Right forelimb (tissue), 1 donor: ENCODE data around the gene CASP10.
A peak's percentile ranks its signal among the peaks of the same experiment; 100 is the strongest.
"Not testable (repeated sequence)": the region's sequence is repeated elsewhere in the genome, so short reads cannot be mapped to it uniquely, and the experiment has no call there.

ENCODE experiments used
- DNase-seq: peaks from one replicate; pipeline ENCODE4 v3.0.0-alpha.2; 2018

The CASP10 gene

GRCh38 chr2:201233812-201234662 is 51.1 kb downstream of the CASP10 start:
- DNase-seq = no peak

- DNase-seq = no peak
Observed at GRCh38 chr2:201234663-201235135, 51.8 kb downstream of the CASP10 start.

- peak; percentile 63 for DNase-seq
Observed at GRCh38 chr2:201235860-201236811, 53.2 kb downstream of the CASP10 start.

- DNase-seq = no peak
Observed at GRCh38 chr2:201237486-201238123, 54.7 kb downstream of the CASP10 start.

- DNase-seq = not testable (repeated sequence)
Observed at GRCh38 chr2:201239167-201239935, 56.4 kb downstream of the CASP10 start.

GRCh38 chr2:201242571-201243277 is 59.8 kb downstream of the CASP10 start:
- no peak for DNase-seq

- no peak for DNase-seq
Observed at GRCh38 chr2:201244829-201245228, 61.9 kb downstream of the CASP10 start.

GRCh38 chr2:201246280-201246679 is 63.3 kb downstream of the CASP10 start:
- DNase-seq = no peak

GRCh38 chr2:201248288-201248844 is 65.4 kb downstream of the CASP10 start:
- no peak for DNase-seq

GRCh38 chr2:201249889-201250288 is 66.9 kb downstream of the CASP10 start:
- no peak for DNase-seq

GRCh38 chr2:201250741-201251140 is 67.8 kb downstream of the CASP10 start:
- DNase-seq = no peak

- no peak for DNase-seq
Observed at GRCh38 chr2:201254081-201254730, 71.3 kb downstream of the CASP10 start.

- DNase-seq = no peak
Observed at GRCh38 chr2:201255408-201256033, 72.6 kb downstream of the CASP10 start.

GRCh38 chr2:201256082-201256481 is 73.1 kb downstream of the CASP10 start:
- DNase-seq = no peak

- peak; percentile 55 for DNase-seq
Observed at GRCh38 chr2:201257381-201257955, 74.5 kb downstream of the CASP10 start.

- DNase-seq = peak; percentile 79
Observed at GRCh38 chr2:201257956-201258665, 75.2 kb downstream of the CASP10 start.

- no peak for DNase-seq
Observed at GRCh38 chr2:201258666-201259615, 76.0 kb downstream of the CASP10 start.

GRCh38 chr2:201260302-201260800 is 77.4 kb downstream of the CASP10 start, which contains the start of gene CASP8:
Gene CASP8, plus strand, starts transcription at chr2:201260536. Its CDS starts 5,951 bp downstream, at chr2:201266487.
- no peak for DNase-seq
